GM18519 (cell line): ENCODE data around the gene SPAG16.
"Not testable (repeated sequence)": the region's sequence is repeated elsewhere in the genome, so short reads cannot be mapped to it uniquely, and the experiment has no call there.

Source experiments
- ATAC-seq: cut with Tn5 transposase; IDR thresholded peaks from one replicate; pipeline ENCODE4 v1.9.1; 2021; ENCODE audit warnings: mild to moderate bottlenecking, moderate library complexity; ENCODE audit not compliant: unreplicated experiment, low FRiP score

SPAG16 gene

DNA sequence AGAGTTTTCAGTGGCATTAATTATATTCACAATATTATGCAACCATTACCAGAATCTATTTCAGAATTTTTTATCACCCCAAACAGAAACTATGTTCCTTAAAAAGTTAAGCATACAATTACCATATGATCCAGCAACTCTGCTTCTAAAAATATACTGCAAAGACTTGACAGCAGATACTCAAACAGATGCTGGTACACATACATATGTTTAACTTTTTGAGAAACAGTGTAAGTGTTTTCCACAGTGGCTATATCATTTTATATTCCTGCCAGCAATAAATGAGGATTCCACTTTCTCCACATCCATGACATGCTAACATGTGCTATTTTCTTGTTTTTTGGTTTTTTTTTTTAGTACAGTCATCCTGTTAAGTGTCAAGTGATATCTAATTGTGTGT lies 687.3 kb downstream of the SPAG16 start:
- no peak for ATAC-seq

GRCh38 chr2:213980883-213981282 lies 696.6 kb downstream of the SPAG16 start:
- no peak for ATAC-seq

DNA sequence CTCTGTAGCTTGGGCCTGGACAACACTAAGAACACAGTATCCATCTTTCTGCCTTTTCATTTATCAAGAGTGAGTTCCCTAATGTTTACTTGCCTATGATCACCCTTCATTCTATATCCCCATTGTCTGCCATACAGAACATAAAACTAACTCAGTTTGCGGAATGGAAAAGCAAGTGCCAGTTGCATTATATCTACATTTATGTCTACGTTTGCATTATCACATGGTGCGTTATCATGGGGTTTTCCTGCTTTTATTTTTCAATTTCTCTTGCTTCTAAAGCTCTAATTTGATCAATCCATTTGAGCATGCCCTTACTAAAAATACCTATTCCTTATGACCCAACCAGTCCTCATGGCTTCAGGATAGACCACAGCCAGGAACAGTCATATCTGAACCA lies 704.9 kb downstream of the SPAG16 start:
- ATAC-seq = no peak

- ATAC-seq = no peak
Measured at GRCh38 chr2:213991453-213992108, 707.3 kb downstream of the SPAG16 start.

DNA sequence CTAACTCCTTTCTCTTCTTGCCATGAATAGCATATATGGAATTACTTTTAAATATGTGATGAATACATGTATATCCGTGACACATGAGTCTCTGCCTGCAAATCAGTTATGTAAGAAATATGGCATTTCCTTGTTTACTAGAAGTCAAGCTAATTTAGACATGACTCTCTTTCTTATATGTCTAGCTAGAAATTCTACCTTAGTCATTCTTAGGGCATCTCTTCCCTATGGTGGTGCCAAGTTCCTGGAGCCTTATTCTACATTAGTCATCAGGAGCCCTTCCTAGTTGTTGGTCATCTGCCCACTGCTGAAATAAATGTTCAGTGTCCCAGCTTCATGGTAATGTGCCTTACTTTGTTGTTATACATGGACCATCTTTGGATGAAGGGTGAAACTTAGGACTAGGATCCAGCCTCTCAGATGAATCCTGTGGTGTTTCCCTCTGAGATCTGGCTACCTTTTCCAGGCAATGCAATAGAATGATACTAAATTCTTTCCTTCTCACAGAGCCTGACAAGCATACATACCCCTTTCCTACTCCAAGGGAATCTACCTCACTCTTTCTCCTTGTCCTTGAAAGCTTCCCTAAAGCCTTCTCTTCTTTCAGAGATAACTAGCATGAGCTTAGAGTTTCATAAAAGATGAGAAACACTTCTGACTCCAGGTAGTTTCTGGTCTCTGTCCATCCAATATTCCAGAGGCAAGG lies 711.3 kb downstream of the SPAG16 start:
- no peak for ATAC-seq

DNA sequence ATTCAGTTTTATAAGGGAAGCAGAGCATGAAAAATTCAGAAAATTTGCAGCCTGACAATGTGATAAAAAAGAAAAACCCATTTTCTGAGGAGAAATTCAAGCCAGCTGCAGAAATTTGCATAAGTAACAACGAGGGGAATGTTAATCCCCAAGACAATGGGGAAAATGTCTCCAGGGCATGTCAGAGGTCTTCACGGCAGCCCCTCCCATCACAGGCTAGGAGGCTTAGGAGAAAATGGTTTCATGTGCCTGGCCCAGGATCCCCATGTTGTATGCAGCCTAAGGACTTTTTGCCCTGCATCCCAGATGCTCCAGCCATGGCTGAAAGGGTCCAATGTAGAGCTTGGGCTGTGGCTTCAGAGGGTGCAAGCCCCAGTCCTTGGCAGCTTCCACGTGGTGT lies 714.7 kb downstream of the SPAG16 start:
- ATAC-seq = not testable (repeated sequence)

- ATAC-seq = no peak
Measured at GRCh38 chr2:214004463-214004862, 720.2 kb downstream of the SPAG16 start.

- no peak for ATAC-seq
Measured at GRCh38 chr2:214005337-214005736, 721.1 kb downstream of the SPAG16 start.

DNA sequence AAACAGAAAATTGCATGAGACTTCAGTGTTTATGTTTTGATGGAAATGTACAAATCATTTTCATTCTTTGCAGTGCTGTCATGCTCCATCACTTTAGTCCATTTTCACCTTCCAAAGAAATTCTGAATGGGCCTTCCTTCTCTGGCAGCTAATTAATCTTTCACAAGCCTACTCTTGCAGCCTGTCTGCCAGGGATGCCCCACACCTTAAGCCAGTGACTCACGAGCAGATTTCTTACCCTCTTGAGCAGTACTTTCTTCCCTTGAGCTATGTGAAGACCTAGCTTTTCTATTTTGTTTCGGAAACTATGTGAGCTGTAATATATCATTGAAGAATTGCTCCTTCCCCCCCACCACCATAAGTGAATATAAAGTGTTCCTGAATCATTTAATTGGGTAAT lies 722.3 kb downstream of the SPAG16 start:
- no peak for ATAC-seq

- no peak for ATAC-seq
Measured at GRCh38 chr2:214011676-214012075, 727.4 kb downstream of the SPAG16 start.

DNA sequence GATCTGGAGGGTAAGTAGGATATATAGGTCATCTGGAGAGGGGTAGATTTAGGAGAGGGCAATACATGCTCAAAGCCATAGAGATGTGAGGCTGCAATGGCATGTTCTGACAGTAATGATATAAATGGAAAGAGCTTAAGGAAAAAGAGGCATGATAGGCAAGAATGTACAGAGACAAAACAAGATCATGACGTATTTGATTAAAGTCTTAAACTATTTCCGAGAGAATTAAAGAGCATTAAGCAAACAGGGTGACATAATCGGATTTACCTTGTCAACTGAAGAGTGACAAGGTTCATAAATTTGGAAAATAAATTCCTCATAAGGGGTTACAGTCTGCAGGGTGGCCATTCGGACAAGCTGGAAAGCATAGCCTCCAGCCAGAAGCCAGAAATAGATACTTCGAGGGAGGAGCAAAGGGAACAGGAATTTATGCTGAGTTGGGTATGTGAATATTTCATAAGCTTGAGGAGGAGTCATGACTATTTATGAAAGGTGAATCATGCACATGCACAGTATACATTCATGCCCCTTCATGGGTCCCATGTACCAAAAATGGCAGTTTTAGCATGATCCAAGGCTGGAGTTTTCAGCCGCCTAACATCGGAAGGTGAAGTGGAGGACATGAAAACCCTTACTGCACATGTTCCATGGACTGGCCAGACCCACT lies 730.4 kb downstream of the SPAG16 start:
- no peak for ATAC-seq

GRCh38 chr2:214019229-214019972 lies 735.1 kb downstream of the SPAG16 start:
- ATAC-seq = no peak

GRCh38 chr2:214019973-214020345 lies 735.7 kb downstream of the SPAG16 start:
- ATAC-seq = no peak

- ATAC-seq = no peak
Measured at GRCh38 chr2:214029190-214029589, 744.9 kb downstream of the SPAG16 start.

DNA sequence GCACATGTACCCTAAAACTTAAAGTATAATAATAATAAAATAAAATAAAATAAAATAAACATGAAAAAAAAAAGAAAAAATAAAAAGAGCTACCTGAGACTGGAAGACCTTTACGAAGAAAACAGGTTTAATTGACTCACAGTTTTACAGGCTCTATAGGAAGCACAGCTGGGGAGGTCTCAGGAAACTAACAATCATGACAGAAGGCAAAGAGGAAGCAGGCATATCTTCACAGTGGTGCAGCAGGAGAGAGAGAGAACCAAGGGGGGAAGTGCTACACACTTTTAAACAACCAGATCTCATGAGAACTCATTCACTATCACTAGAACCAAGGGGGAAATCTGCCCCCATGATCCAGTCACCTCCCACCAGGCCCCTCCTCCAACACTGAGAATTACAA lies 747.3 kb downstream of the SPAG16 start:
- ATAC-seq = no peak

DNA sequence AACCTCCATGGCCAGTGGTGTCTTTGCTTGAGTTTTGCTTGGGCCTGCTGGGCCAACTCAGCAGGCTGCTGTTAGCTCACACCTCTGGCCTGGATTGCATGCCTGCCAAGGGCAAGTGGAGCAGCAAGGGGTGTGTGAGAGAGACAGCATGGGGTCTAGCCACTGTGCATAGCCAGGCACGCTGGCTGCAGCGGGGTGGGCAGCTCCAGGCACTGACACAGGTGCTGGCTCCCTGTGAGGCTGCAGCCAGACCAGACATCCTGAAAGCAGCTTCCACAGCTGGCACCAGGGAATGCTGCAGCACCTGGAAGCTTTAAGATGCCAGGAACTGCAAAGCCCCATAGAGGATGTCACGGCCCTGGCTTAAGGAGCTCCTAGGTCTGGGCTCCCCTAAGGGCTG lies 750.2 kb downstream of the SPAG16 start:
- no peak for ATAC-seq

DNA sequence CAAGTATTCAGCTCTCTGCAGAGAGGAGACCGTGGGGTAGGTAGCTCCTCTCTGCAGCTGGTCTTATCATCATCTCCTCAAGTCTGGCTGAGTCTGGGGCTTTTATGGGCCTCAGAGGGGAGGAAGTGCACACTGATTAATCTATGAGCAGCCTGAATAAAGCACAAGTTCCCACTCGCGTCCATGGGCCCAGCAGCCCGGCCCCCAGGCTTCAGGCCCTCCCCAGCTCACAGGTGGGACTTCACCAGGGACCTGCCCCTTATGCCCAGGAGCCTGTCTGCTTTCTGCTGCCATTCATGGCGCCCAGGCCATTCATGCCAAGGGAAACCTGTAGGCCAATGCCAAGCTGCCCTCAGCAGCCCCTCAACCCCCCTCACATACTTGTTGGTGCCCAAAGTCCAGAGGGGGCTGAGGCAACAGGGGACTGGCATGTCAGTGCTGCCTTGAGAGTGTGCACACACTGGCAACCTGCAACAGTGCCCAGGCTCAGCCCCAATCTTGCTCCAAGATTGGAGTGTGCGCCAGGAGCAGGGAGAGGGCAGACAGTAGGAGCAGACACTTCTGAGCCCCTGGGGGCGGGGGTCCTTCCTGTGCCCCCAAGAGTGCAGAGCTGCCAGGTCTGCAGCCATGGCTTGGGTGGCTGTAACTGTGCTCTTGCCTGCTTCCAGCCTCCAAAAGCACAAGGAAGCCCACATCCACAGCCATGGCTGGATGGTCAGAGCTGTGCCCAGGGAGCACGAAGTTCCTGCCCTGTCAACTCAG lies 751.0 kb downstream of the SPAG16 start:
- no peak for ATAC-seq

DNA sequence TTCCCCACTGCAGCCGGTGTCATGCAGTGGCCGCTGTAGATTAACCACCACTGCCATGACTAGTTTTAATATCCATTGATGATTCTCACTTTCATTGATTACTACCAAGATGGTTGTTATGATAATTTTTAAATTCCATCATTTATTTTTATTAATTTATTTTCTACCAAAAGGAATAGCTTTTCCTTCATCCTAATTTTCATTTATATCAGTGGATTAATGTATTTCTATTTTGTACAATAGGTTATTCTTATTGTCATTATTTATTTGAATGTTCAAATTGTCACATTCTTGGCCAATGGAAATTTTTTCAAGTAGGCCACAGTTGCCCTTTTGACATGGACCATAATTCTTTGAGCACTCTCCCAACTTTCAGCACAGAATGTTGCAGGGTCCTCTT lies 751.7 kb downstream of the SPAG16 start:
- ATAC-seq = no peak

DNA sequence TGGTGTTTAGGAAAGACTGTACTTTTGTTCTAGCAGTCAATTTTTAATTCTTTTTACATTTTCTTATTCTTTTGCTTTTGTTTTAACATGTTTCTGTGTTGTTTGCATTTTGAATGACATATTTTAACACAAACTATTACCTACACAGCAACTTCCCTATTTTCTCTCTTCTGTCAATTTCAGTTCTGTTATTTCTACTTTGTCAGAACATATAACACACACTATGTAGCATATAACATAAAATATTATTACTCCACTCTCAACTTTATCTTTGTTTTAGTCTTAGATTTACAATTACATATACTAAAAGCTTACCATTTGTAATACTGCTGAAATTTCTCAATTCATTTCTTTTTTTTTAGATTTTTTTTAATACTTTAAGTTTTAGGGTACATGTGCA lies 753.9 kb downstream of the SPAG16 start:
- ATAC-seq = no peak

- no peak for ATAC-seq
Measured at GRCh38 chr2:214050731-214051130, 766.5 kb downstream of the SPAG16 start.
